Endometrial microvascular endothelial cells (primary cell): ENCODE results near the gene TUFT1. TPM values are rescaled to one million over a fixed set of nuclear protein-coding genes. Genes with fewer than 3 reads are reported as not detected.

Experiments
- in situ Hi-C: cut with HindIII; loops from 2 replicates; pipeline ENCODE4 v1.10.0; 2017; ENCODE audit warnings: low sequenced_read_pairs, low pct_unique_long_range_greater_than_20kb; ENCODE audit errors: inconsistent ontology term
- total RNA-seq: library from RNA; depleted of rRNA; stranded (reverse); fragments of >200 nt; gene quantifications from one replicate; pipeline ENCODE4 v1.2.3, GENCODE V29; 2015; ENCODE audit errors: inconsistent ontology term

Gene TUFT1
- total RNA-seq, 1 donor from 2014 or later = 4.3 TPM

DNA sequence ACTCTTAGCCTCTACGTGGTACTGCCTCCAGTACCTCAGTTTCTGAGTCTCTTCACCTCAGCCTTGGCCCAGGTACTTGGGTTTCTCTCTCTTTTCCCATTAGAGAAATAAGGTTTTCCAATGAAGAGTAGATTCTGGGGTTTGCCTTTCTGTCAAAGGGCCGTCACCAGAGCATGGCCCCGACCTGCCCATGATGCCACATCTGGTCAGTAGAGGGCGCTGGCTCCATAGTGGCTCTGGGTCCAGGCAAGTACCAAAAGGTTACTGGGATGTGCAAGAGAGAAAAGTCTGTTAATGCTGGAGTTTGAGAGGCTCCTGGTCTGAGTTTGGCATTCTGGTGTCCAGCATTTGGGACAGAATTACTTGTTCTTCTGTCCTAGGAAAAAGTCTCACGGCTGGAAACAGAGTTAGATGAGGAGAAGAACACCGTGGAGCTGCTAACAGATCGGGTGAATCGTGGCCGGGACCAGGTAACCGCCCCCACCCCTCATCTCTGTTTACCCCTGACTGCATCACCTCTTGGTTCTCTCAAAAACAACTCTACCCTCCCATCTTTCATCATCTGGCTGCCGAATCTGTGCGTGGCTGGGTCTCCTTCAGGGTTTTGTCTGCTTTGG lies 5.3 kb upstream of the TUFT1 start:
- in situ Hi-C loops = no loop called here

DNA sequence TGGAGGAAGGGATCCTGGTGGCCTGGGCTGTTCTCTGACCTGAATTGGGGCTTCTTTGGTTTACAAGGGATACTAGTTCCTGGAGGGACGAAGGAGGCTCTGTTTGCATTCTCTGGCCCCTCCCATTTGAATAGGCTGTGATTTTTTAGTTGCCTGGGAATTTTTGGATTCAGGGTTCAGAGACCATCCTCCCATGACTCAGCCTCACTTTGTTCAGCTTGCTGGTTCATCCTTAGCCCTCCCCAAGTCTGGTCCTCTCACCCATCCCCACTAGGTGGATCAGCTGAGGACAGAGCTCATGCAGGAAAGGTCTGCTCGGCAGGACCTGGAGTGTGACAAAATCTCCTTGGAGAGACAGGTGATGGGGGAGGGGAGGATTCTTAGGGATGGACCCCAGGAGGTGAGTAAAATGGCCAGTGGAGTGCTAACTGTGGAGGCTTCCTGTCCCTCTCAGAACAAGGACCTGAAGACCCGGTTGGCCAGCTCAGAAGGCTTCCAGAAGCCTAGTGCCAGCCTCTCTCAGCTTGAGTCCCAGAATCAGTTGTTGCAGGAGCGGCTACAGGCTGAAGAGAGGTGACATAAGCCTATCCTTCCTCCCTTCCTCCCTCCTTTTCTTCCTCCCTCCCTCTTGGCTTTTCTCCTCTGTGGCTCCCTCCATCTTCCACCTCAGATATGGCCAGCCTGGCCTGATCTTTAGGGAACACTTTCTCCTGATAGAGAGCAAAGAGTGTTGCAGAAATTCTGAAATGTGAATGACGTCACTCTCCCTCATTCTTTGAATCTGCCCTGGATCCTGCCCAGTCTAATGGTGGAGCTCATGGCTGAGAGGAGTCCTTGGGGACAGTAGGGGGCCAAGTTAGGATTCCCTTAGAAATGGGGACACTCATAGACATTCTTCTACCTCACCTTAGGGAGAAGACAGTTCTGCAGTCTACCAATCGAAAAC lies 4.5 kb upstream of the TUFT1 start:
- in situ Hi-C loops = no loop called here

DNA sequence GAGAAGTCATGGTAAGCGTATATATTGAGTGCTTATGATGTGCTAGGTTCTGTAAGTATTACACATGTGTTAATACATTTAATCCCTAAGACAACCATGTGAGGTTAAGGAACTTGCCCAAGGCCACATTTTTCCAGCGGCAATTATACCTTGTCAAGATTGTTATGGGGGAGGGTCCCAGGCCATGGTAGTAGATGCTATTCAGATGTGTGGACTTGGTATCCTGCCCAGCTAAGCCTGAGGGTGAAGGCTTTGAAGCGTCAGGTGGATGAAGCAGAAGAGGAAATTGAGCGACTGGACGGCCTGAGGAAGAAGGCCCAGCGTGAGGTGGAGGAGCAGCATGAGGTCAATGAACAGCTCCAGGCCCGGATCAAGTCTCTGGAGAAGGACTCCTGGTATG lies 3.6 kb upstream of the TUFT1 start:
- in situ Hi-C loops = no loop called here

DNA sequence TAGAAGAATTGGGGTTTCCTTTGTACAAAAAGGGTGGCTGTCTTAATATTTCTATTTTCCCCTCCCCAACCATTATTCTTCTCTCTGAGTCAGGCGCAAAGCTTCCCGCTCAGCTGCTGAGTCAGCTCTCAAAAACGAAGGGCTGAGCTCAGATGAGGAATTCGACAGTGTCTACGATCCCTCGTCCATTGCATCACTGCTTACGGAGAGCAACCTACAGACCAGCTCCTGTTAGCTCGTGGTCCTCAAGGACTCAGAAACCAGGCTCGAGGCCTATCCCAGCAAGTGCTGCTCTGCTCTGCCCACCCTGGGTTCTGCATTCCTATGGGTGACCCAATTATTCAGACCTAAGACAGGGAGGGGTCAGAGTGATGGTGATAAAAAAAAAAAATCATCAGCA lies 3.0 kb upstream of the TUFT1 start:
- in situ Hi-C loops = no loop called here

DNA sequence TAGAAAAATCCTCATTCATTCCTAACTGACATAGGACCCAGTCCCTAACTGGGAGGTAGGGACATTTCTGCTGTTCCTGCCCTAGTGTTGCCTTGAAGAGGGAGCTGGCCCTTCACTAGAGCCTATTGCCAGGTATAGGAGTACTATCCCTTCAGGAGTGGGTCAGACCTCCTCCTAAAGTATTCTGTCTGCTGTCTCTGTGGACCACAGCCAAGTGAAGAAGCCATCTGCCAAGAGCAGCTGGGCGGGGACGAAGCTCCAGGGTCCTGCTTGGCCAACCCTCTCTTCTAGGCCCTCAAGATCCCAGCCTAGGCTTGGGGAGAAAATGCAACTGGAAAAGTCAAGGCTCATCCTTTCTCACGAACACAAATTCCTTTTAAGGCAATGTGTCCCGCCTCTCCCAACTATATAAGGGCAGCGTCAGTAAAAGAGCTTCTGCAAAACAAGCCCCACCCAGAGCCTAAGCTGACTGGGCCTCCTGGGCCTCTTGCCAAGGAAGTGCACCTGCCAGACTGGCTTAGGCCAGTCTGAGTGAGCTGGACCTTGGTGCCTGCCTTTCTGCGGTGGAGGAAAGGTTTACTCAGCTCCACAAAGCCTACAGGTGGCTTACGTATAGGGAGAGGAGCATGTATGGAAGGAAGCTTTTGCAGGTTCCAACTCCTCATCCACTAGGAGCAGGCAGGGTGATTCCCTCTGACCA lies 638 bp upstream of the TUFT1 start:
- in situ Hi-C loops = no loop called here

DNA sequence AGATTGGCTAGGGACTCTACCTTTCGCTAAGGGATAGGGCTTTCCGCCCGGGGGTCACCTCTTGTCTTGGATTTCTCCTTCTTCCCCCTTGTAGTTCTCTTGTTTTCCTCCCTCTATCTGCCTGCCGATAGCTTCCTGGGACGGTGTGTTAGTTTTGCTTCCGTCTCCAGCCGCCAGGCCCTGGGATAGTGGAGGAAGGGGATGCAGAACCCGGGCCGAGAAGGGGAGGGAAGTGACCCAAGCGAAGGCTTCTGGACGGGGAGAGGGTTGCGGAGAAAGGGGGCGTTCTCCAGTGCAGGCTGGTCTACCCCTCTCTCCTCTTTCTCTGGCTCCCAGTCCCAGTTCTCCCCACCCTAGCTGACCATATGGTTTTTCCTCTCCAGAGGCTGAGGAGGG lies 871 bp downstream of the TUFT1 start:
- in situ Hi-C loops = no loop called here

DNA sequence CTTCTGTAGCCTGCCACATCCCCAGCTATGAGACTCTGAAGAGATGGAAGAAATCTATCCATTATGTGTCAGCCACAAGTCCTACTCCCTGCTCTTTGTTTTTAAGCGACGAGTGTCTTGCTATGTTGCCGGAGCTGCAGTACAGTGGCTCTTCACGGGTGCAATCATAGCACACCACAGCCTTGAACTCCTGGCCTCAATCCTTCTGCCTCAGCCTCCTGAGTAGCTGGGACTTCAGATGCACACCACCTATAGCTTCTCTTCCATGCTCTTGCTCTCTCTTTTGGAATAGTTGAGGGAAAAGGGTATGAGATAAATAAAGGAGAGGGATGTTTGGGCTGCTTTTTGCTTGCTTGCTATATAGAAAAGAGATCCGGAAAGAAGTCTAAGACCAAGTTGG lies 1.6 kb downstream of the TUFT1 start:
- in situ Hi-C loops = no loop called here

DNA sequence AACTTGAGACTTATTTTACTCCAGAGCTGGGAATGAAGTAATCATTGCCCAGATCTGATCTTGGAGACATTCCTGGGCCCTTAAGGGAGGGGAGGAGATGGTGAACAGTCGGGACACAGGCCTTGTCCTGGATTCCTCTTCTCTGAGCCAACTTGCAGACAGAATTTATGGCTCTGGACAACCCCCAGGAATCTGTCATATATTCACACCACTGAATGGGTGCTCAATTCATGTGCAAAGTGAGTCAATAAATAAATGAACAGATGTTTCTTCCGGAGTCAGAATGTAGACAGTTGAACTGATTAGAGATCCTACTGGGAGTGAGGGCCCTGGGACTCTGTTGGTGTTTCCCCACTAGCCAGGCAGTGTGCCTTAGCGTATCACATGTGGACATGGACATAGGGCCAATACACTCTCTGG lies 2.6 kb downstream of the TUFT1 start:
- in situ Hi-C loops = no loop called here

DNA sequence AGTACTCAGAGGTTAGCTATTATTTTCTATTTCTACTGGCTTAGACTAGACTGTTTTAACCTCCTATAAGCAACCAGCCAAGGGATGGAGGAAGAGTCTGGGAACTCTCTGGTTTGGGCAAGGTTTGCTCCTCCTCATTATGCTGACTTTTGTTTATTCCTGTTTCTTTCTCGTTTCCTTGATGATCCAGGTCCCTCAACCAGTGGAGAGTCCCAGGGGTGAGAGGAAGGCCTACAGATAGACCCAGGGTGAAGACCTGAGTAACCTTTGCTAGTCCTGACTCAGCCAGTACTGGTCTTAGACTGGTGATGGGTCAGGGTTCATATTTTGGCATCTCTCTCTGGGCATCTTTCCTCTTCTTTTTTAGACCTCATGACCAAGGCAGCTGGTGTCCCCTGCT lies 5.4 kb downstream of the TUFT1 start:
- in situ Hi-C loops = no loop called here

DNA sequence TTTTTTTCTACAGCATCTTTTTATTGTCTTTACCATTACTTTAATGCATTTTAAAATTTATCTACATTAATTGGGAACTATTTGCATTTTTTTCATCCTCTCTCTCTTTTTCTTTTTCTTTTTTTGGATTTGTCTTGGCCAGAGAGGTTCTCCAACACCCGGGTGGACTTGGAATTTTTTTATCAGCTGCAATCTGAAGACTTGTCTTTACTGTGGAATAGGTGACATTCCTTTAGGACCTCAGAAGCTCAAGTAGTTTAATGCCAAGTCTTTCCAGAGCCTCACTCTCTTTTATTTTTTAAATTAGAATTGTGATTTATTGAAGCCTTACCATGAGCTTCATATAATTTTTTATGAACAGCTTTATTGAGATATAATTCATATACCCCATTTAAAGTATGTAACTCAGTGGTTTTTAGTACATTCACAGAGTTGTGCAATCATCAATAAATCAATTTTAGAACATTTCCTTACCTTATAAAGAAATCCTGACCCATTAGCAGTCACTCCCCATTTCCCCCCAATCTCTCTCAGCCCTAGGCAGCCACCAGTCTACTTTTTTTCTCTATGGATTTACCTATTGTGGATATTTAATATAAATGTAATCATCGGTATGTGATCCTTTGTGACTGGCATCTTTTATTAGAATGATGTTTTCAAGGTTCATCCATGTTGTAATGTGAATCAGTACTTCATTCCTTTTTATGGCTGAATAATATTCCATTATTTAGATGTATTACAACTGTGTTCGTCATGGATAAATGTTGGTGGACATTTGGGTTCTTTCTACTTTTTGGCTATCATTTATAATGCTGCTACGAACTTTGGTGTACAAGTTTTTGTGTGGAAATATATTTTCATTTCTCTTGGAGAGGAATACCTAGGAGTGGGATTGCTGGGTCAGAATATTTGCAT lies 6.2 kb downstream of the TUFT1 start:
- in situ Hi-C loops = no loop called here

DNA sequence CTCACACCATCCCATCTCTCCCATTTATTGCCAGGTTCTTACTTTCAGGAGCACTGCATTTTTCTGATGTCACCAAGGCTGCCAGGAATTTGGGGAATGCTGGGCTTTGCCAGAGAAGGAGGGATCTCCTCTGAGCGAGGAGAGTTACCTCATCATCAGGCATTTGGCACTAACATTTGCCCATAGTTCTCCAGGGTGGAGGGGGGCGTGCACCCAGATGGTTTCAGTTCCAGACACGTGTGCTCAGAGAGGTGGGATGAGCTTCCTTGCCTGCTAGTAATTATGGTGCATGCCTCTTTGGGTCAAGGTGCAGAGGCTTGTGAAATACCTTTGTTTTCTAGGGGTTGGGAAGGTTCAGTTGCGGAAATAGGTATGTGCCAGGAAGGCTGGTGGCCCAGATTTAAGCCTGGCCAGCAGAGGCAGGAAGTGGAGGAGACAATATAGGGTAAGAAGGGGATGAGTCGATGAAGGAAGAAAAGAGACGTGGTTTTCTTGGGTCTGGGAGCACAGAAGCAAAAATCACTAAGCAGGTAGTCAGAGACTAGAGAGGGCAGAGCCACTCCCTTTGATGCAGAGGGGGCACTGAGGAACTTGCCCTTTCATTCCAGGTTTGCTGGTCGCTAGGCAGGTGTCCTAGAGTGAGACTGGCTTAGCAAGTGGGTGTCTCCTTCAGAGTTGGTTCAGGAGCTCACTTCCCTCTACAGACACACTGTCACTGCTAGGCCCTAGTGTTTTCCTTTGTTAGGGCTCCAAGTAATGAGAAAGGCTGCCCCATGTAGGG lies 7.2 kb downstream of the TUFT1 start:
- in situ Hi-C loops = no loop called here

DNA sequence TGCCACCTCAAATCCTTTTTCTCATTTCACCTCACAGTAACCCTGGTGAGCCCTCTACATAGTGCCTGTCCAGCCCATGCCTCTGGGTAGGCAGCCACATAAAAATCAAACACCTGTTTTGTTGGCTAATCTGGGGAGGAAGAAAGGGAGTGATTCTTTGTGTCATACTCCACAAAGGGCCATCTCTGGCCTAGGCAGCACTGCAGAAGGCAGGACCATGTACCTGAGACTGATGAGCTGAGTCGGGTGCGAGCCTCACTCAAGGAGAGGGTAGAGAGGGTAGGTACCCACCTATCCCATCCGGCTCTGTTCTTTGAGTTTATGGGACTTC lies 7.8 kb downstream of the TUFT1 start:
- in situ Hi-C loops = no loop called here

DNA sequence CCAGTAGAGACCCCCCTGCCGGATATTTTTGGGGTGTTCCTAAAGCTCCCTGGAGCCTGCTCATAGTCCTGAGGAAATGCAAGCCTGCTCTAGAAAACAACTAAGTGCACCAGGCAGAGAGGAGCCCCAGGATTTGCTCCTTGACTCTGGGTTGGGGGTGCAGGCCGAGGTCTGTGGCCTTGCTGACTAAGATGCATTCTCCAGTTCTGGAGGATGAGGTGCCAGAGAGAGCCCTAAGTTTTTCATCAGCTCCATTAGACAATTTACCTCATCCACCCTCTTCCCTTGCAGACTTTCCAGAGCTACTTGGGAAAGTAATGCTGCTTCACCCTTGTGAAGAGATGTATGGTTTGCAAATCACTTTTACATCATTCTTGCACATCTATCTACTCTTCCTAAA lies 9.1 kb downstream of the TUFT1 start:
- in situ Hi-C loops = no loop called here

DNA sequence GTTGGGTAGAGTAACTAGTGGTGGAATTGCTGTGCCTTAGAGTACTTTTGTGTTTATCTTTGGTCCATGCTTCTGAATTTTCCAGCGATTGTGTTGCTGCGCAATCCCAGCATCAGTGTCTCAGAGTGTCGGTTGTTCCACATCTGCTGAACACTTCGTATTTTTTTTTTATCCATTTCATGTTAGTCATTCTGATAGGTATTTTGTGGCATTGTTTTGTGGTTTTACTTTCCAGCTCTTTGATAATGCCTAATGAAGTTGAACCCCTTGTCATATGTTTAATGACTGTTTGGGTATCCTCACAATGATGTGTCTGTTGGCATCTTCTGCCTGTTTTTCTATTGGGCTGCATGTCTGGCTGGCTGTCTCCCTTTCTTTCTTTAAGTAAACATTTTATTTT lies 13.6 kb downstream of the TUFT1 start:
- in situ Hi-C loops = no loop called here

DNA sequence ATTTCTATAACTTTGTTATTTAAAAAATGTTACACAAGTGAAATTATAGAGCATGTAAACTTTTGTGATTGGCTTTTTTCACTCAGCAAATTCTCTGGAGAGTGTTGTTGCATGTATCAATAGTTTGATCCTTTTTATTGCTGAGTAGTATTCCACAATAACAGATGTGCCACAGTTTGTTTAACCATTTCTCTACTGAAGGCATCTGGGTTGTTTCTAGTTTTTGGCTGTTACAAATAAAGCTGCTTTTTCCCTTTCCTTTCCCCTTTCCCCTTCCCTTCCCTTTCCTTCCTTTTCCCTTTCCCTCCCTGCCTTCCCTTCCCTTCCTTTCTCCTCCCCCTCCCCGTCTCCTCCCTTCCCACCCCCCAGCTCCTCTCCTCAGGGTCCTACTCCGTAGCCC lies 15.9 kb downstream of the TUFT1 start:
- in situ Hi-C loops = no loop called here

DNA sequence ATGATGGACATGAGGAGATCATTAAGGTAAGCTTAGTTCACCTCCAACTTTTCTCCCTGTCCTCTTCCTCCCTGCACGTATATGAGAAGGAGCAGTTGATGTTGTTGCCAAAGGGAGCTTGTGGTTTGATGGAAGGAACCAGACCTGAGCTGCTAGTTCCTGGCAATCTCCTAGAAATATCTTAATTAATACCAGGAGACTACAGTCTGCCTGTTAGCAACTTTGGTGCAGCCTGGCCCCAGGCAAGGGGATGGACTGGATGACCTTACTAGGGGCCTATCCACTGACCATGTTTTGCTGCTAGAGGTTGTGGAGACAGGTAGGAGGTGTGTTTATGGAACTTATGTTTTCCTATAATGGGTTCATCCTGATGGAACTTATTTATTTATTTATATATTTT lies 22.6 kb downstream of the TUFT1 start:
- in situ Hi-C loops = no loop called here

DNA sequence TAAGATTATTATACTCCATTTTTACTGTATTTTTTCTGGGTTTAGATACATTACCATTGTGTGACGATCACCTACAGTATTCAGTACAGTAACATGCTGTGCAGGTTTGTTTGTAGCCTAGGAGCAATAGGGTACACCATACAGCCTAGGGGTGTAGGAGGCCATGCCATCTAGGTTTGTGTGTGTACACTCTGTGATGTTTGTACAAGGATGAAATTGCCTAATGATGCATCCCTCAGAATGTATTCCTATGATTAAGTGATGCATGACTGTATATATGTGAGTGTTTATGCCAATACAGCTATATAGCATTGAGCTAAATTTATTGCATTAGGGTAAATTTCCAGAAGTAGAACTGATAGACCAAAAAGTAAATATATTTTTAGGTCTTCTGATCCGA lies 23.3 kb downstream of the TUFT1 start:
- in situ Hi-C loops = no loop called here

DNA sequence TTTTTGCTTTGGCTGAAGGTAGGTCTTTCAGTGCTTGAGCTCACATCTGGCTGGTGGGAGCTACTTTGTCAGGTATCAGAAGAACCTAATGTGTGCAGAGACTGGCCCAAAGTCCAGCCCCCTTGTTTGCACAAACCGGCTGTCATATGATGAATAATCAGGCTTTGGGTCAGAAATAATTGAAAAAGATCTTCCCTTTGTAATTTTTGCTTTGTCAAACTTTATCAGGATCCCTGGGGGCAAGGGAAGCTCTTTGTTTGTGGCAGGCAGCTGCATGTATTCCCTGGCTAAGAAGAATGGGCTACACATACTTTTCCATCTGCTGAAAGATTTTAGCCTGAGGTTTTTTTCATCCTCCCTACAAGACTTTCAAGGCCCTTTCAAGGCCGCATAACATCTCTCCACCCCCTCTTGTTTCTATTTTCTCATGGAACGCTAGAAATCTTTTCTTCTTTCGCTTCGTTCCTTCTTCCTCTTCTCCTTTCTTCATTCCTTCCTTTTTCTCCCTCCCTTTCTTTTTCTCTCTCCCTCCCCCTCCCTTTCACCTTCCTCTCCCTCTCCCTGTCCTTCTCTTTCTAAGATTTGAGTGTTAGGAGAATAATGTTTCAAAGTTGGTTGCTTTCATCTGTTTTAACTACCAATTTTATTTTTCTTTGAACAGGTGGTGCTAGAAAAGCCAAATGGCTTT lies 25.5 kb downstream of the TUFT1 start:
- in situ Hi-C loops = no loop called here
